GM21737 (cell line): ENCODE data around the gene GABBR2.

Source experiments
- ATAC-seq: cut with Tn5 transposase; IDR thresholded peaks from one replicate; pipeline ENCODE4 v1.9.1; 2021; ENCODE audit warnings: mild to moderate bottlenecking, moderate library complexity; ENCODE audit not compliant: unreplicated experiment

The GABBR2 gene

GRCh38 chr9:98416294-98417248 is 292.2 kb downstream of the GABBR2 start:
- ATAC-seq, result no peak

DNA sequence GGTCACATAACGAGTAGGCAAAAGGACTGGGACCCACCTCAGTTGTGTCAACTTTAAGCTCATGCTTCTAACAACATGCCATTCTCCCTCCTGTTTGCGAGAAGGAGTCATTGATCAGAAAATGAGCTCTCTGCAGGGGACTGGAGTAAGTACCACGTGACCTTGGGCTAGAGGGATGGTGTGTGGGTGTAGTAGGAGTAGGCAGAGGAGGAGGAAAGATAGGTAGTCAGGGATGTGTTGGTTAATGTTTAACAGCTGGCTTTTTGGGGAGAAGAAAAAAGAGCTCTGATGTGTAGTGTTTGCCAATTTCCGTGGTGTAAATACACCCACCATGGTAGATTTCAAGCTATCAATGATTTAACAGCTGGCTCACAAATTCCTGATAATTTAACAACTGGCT is 293.0 kb downstream of the GABBR2 start:
- no peak for ATAC-seq

GRCh38 chr9:98413084-98413483 is 295.7 kb downstream of the GABBR2 start:
- no peak for ATAC-seq

- no peak for ATAC-seq
Measured at GRCh38 chr9:98412101-98412842, 296.5 kb downstream of the GABBR2 start.

DNA sequence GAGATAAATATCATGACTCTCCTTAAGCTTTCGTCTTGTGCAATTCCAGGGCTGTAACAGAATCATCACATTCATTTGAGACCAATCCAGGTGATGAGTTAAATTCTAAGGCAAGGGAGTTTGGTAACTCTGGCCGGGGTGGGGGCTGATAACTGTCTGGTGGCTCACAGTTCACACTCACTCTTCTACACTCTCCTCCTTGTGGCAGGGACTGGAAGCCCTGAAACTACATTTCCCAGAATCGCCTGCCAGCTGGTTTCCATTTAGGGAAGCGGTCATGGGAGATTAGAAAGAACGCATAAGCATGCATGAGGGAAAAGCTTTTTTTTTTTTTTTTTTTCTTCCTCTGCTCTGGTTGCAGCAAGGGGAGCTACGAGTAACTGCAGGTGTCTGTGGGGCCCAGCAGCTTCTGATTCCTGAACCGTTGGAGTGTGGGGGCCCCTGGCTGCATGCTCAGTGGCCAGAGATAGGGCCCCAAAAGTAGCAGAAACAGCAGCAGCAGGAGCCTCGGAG is 298.5 kb downstream of the GABBR2 start:
- no peak for ATAC-seq

DNA sequence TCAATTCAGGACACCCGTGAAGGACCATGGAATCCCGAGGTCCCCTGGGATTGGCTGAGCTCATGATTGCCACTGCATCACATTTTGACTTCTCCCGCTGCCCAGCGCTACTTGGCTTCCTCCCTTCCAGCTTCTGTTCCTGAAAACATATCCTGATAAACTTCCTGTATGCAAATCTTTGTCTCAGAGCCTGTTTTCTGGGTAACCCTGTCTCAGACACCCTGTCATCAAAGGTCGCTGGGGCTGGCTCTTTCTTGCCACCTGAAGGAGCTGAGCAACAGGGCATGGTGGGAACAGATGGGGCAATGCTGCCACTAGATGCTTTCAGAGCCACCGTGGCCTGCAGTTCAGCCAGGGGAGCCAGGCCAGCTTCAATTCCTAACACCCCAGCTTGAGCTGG is 299.0 kb downstream of the GABBR2 start:
- ATAC-seq, result no peak

- no peak for ATAC-seq
Measured at GRCh38 chr9:98406469-98406868, 302.3 kb downstream of the GABBR2 start.

DNA sequence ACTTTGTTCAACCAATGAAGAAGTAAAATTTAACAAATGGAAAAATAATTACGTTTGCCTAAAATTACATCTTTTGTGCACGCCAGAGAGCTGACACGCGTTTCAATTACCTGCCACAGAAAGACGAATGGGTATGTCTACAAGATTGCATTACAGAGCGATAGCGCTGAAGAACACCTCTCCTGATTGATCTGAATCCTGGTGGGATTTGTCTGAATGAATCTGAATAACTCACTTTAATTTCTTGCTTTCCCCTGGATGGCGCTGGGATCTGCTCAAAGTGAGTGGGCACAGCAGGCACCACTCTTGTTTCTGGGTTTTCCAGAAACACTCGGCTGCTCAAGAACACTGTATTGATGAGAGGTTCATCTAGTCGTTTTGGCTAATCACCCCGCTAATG is 304.5 kb downstream of the GABBR2 start:
- no peak for ATAC-seq

DNA sequence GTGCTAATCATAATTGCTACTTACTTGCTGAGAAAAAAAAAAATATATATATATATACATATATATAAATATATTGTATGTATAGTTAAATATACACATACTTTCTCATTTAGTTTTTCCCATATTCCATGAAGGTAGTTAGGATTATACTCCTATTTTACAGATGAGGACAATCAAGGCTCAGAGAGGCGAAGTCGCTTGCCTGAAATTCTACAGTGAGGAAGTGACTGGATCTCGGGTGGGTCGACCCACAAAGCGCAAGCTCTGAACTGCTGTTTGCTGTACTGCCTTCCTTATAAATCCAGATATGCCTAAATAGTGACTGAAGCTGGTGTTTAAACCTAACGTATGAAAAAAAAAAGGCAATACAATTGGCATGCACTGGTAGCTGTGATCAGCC is 305.0 kb downstream of the GABBR2 start:
- ATAC-seq, result no peak

- ATAC-seq, result no peak
Measured at GRCh38 chr9:98402019-98402840, 306.5 kb downstream of the GABBR2 start.

GRCh38 chr9:98401140-98402018 is 307.4 kb downstream of the GABBR2 start:
- ATAC-seq, result no peak

- ATAC-seq, result no peak
Measured at GRCh38 chr9:98399950-98400683, 308.6 kb downstream of the GABBR2 start.

DNA sequence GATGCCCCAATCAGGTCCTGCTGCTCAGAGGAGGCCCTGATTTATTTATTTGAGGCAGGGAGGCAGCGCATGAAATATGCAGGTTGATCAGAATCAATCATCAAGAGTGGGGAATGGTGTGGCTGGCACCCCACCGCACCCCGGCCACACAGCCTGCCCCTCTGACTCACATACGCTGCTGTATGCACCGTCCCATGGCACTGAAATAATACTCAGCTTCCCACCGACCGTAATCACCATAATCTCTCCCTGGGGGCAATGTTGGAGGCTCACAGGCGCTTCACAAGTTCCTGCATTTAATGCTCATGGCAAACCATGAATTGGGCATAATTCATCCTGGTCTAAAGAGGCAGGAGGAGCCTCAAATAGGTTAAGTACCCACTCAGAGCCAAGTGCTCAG is 312.1 kb downstream of the GABBR2 start:
- no peak for ATAC-seq

DNA sequence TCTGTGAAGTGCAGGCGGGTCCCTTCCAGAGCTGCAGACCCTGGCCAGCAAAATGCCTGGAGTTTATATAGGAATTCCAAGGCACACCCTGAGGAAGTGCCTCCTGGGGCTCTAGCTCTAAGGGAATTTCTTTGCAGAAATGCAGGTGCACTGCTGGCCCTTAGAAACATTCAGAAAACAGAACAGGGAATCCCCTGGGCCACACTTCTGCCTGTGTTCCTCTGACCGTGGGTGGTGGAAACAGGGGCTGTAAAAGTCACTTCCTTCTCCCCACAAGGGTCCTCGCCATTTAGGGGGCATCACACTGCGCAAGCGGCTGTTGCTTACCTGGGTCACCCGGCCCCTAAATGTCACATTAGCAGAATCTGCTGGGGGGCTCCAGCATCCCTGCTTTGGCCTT is 312.5 kb downstream of the GABBR2 start:
- no peak for ATAC-seq

DNA sequence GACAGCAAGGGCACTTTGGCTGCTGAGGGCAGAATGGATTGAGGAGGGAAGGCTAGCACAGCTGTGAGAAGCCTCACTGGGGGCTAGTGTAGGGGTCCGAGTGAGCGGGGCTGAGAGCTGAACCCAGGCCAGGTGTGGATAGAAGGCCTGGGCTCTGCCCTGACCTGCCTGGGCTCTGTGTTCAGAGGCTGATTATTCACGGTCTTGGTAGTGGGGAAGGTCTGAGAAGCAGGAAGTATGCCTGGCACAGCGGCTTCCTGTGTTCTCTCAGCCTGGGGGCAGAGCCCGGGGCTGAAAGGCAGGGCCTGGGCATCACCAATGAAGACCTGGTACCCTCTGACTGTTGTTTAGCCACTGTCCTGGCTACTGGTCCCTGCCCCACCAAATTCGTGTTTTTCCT is 316.9 kb downstream of the GABBR2 start:
- ATAC-seq, result no peak

DNA sequence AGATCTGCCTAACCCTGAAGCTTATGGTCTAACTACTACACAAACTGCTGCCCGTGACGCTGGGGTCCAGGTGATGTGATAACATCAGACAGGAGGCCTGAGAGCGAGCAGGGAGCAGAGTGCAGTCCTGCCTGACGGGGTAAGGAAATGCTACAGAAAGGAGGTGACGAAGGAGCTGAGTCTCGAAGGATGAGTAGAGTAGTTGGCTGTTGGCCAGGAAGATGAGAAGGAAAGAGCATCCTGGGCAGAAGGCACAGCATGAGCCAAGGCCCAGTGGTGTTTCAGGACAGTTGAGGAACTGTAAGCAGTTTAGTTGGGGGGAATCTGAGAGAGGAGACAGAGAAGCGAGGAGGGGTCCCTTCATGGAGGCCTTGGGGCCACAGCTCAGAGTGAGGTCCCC is 317.3 kb downstream of the GABBR2 start:
- no peak for ATAC-seq

GRCh38 chr9:98385751-98386150 is 323.0 kb downstream of the GABBR2 start:
- ATAC-seq, result no peak

DNA sequence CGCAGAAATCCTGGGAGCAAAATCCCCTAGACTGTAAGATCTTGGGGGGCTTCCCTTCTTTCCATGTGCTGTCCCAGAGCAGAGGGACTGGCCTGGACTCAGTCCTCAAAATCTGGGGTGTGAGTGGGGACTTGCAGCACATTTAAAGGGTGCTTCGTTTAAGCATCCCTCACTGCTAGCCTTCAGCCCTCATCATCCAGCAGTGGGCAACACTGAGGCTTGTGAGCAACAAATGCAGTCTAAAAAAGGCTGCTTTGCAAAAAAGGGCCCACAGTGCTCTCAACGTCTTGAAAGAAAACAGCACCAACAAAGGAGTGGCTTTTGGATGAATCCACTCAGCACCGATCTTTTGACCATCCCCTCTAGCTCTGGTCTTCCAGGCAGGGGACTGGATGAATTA is 325.0 kb downstream of the GABBR2 start:
- ATAC-seq, result no peak

DNA sequence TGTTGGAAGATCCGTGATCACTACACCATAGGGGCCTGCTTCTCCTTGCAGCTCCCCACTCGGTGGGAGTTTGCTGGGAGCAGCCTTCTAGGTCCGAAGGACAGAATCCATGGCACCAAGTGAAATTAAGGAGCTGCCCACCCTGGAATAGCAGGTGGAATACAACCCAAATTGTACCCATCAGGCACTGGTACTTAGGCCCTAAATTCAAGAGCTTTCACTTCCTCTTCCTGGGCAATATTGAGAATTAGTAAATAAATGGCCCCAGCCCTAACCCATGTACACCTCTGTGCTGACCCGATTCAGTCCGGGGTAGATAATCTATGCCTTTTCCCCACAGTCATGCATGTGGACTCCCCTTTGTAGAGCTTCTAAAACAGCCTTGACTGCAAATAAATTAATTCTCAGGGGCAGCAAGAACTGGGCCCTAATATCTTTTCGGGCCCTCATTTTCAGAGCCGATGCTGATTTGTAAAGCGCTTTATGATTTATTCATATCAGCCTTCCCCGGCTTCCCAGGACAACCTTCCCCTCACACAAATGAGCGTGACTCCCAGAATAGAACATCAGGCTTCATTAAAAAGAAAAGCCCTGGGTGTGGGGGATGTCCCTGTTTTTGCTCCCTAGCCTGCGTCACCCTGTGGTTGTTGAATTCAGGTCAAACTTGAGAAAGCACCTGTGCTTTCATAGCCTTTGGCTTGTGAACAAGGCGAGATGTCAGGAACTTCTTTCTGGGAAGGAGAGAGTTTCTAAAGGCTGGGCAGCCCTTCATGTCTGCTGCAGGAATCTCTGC is 327.2 kb downstream of the GABBR2 start:
- ATAC-seq, result no peak
